H1 (cell line): ENCODE measurements around the gene TMEM164. TPM values are rescaled to one million over a fixed set of nuclear protein-coding genes. Genes with fewer than 3 reads are reported as not detected.

Experiments
- CTCF ChIA-PET: fragments of 300-600 bp; sonication (Branson Sonifier 250); formaldehyde crosslinking; loops from one replicate; lab custom pipeline; 2021; ENCODE audit not compliant: partially characterized antibody; lab: Charles Lee
- POLR2A ChIA-PET: fragments of 300-600 bp; sonication (Branson Sonifier 250); formaldehyde crosslinking; loops from one replicate; lab custom pipeline; 2021; ENCODE audit warnings: inconsistent platforms; ENCODE audit not compliant: partially characterized antibody; lab: Charles Lee
- DNase-seq, 2 experiments: peaks; one replicate each; pipeline versions ENCODE4 v3.0.0 to v3.0.0-alpha.2; 2010 to 2022; ENCODE audit warnings: low spot score in 2 of 2, low read depth in 1 of 2, mixed read lengths in 1 of 2
- FAIRE-seq: peaks from 2 replicates; lab custom pipeline; 2011; peaks lifted over from hg19 to GRCh38; lab: Jason Lieb, UNC
- H2AFZ ChIP-seq: 2 replicates; pipeline ENCODE4 v1.8.1; 2012; ENCODE audit warnings: low read length, inconsistent platforms
- H2AK5ac ChIP-seq: 2 replicates; pipeline ENCODE4 v1.6.1; 2013; ENCODE audit warnings: low read depth, low read length
- H2BK120ac ChIP-seq: replicated peaks from 2 replicates; pipeline ENCODE3; 2013; ENCODE audit warnings: low read depth, low read length, inconsistent platforms
- H2BK12ac ChIP-seq: 2 replicates; pipeline ENCODE4 v1.6.1; 2013; ENCODE audit warnings: low read depth, low read length
- H2BK15ac ChIP-seq: 2 replicates; pipeline ENCODE4 v1.6.1; 2013; ENCODE audit warnings: low read length
- H2BK20ac ChIP-seq: 2 replicates; pipeline ENCODE4 v1.6.1; 2013; ENCODE audit warnings: low read length
- H2BK5ac ChIP-seq: 2 replicates; pipeline ENCODE4 v1.6.1; 2013; ENCODE audit warnings: low read depth, low read length
- H3K14ac ChIP-seq: 2 replicates; pipeline ENCODE4 v1.6.1; 2013; ENCODE audit warnings: inconsistent platforms; ENCODE audit not compliant: insufficient read length
- H3K18ac ChIP-seq: 2 replicates; pipeline ENCODE4 v1.6.1; 2013; ENCODE audit warnings: low read length; ENCODE audit errors: extremely low read depth
- H3K23ac ChIP-seq: 2 replicates; pipeline ENCODE4 v1.6.1; 2013; ENCODE audit warnings: inconsistent platforms; ENCODE audit not compliant: insufficient read length
- H3K23me2 ChIP-seq: 2 replicates; pipeline ENCODE4 v1.6.1; 2013; ENCODE audit warnings: low read depth, low read length
- H3K27ac ChIP-seq: 2 replicates; pipeline ENCODE4 v1.6.1; 2011; ENCODE audit warnings: low read depth, low read length, inconsistent platforms
- H3K27me3 ChIP-seq, 4 experiments: replicated peaks in 1 of 4; 1 replicate in 1 of 4; 2 replicates in 3 of 4; pipeline versions ENCODE4 v1.6.1 to v1.8.1; 2011 to 2013; ENCODE audit warnings: low read length in 3 of 4, mild to moderate bottlenecking in 3 of 4, inconsistent platforms in 2 of 4, mixed read lengths in 2 of 4, moderate library complexity in 1 of 4; ENCODE audit not compliant: control insufficient read depth in 3 of 4, insufficient read depth in 3 of 4; ENCODE audit errors: extremely low read depth in 1 of 4
- H3K36me3 ChIP-seq, 4 experiments: 2 replicates each; pipeline versions ENCODE4 v1.6.1 to v1.8.1; 2011 to 2013; ENCODE audit warnings: mild to moderate bottlenecking in 4 of 4, low read length in 3 of 4, moderate library complexity in 2 of 4, control low read depth in 1 of 4, inconsistent platforms in 1 of 4; ENCODE audit not compliant: insufficient read depth in 4 of 4, control insufficient read depth in 2 of 4
- H3K4ac ChIP-seq: replicated peaks from 2 replicates; pipeline ENCODE3; 2013; ENCODE audit warnings: low read length, low read depth, mixed read lengths, inconsistent platforms; ENCODE audit not compliant: insufficient read length
- H3K4me1 ChIP-seq, 4 experiments: replicated peaks in 1 of 4; 1 replicate in 1 of 4; 2 replicates in 3 of 4; pipeline versions ENCODE4 v1.6.1 to v1.8.1; 2011 to 2013; ENCODE audit warnings: low read length in 3 of 4, inconsistent platforms in 2 of 4, mixed read lengths in 1 of 4; ENCODE audit not compliant: insufficient read depth in 4 of 4, control insufficient read depth in 3 of 4
- H3K4me2 ChIP-seq, 2 experiments: 2 replicates each; pipeline versions ENCODE4 v1.6.1 to v1.8.1; 2011 to 2013; ENCODE audit warnings: low read depth in 2 of 2, low read length in 2 of 2, control low read depth in 1 of 2, inconsistent platforms in 1 of 2, mild to moderate bottlenecking in 1 of 2; ENCODE audit not compliant: insufficient read depth in 1 of 2
- H3K4me3 ChIP-seq, 4 experiments: fragments of 200-600, 300-600 bp in 1 of 4; sonication (generic), shearing (Covaris generic), sonication (Bioruptor Twin) in 1 of 4; 2 replicates each; pipeline versions ENCODE4 v1.5.1 to v1.8.1; 2011 to 2016; ENCODE audit warnings: low read length in 4 of 4, low read depth in 3 of 4, control low read depth in 2 of 4, inconsistent platforms in 2 of 4, mild to moderate bottlenecking in 2 of 4, mixed read lengths in 1 of 4, moderate library complexity in 1 of 4; ENCODE audit not compliant: insufficient read depth in 2 of 4; ENCODE audit errors: extremely low read depth in 1 of 4
- H3K56ac ChIP-seq: replicated peaks from 2 replicates; pipeline ENCODE3; 2013; ENCODE audit warnings: low read depth, mild to moderate bottlenecking, mixed read lengths, low read length, inconsistent platforms; ENCODE audit not compliant: insufficient read length
- H3K79me1 ChIP-seq: 2 replicates; pipeline ENCODE4 v1.6.1; 2013; ENCODE audit warnings: low read depth, low read length, control low read depth
- H3K79me2 ChIP-seq, 2 experiments: 2 replicates each; pipeline versions ENCODE4 v1.6.1 to v1.8.1; 2012 to 2013; ENCODE audit warnings: low read length in 2 of 2, mild to moderate bottlenecking in 2 of 2, inconsistent platforms in 1 of 2; ENCODE audit not compliant: insufficient read depth in 2 of 2, control insufficient read depth in 1 of 2
- H3K9ac ChIP-seq, 4 experiments: replicated peaks in 1 of 4; 1 replicate in 1 of 4; 2 replicates in 3 of 4; pipeline versions ENCODE4 v1.6.1 to v1.8.1; 2011 to 2013; ENCODE audit warnings: low read depth in 3 of 4, low read length in 3 of 4, control low read depth in 2 of 4, mild to moderate bottlenecking in 2 of 4, moderate library complexity in 2 of 4, inconsistent platforms in 1 of 4; ENCODE audit errors: extremely low read depth in 1 of 4
- H3K9me3 ChIP-seq, 2 experiments: 2 replicates each; pipeline versions ENCODE4 v1.6.1 to v1.8.1; 2012 to 2013; ENCODE audit warnings: mild to moderate bottlenecking in 2 of 2, moderate library complexity in 2 of 2, control low read depth in 1 of 2, inconsistent platforms in 1 of 2, low read depth in 1 of 2, low read length in 1 of 2, mixed read lengths in 1 of 2; ENCODE audit not compliant: insufficient read depth in 2 of 2
- H4K20me1 ChIP-seq, 2 experiments: replicated peaks in 1 of 2; 2 replicates each; pipeline versions ENCODE3 to v1.8.1; 2011 to 2013; ENCODE audit warnings: inconsistent platforms in 2 of 2, low read length in 2 of 2, mild to moderate bottlenecking in 1 of 2; ENCODE audit not compliant: insufficient read depth in 2 of 2, control insufficient read depth in 1 of 2
- H4K5ac ChIP-seq: 2 replicates; pipeline ENCODE4 v1.6.1; 2013; ENCODE audit warnings: low read length, low read depth, mixed read lengths, inconsistent platforms; ENCODE audit not compliant: insufficient read length
- H4K8ac ChIP-seq: 2 replicates; pipeline ENCODE4 v1.8.0; 2013; ENCODE audit warnings: mild to moderate bottlenecking, moderate library complexity, low read length, inconsistent platforms; ENCODE audit not compliant: insufficient read depth; ENCODE audit errors: extremely low read depth
- H4K91ac ChIP-seq: replicated peaks from 2 replicates; pipeline ENCODE3; 2013; ENCODE audit warnings: low read length, mixed read lengths, inconsistent platforms; ENCODE audit not compliant: insufficient read length
- CBX5 ChIP-seq: fragments of 300-800, 300-1000 bp; sonication (generic); IDR thresholded peaks from 2 replicates; pipeline ENCODE4 v1.7.1; 2016; ENCODE audit warnings: antibody characterized with exemption, low read length, low read depth
- CTBP2 ChIP-seq: IDR thresholded peaks from 2 replicates; pipeline ENCODE4 v1.7.0; 2011; ENCODE audit warnings: borderline replicate concordance, mild to moderate bottlenecking, moderate library complexity, mixed read lengths, low read length; ENCODE audit not compliant: insufficient read depth, insufficient read length
- EGR1 ChIP-seq: IDR thresholded peaks from 2 replicates; pipeline ENCODE4 v1.6.1; 2011; ENCODE audit warnings: low read depth, low read length, borderline replicate concordance
- HDAC2 ChIP-seq, 2 experiments: fragments of 300-600 bp in 1 of 2; sonication (generic) in 1 of 2; IDR thresholded peaks; 2 replicates each; pipeline ENCODE4 v1.6.1; 2011 to 2012; ENCODE audit warnings: low read depth in 2 of 2, low read length in 2 of 2, mild to moderate bottlenecking in 2 of 2, moderate library complexity in 2 of 2, borderline replicate concordance in 1 of 2, inconsistent platforms in 1 of 2
- KDM1A ChIP-seq: fragments of 200-600, 300-600 bp; sonication (generic); IDR thresholded peaks from 2 replicates; pipeline ENCODE4 v1.7.1; 2016; ENCODE audit warnings: mild to moderate bottlenecking, low read length, borderline replicate concordance
- POLR2A ChIP-seq, 2 experiments: IDR thresholded peaks; 1 replicate in 1 of 2; 2 replicates in 1 of 2; pipeline ENCODE4 v1.6.1; 2011; ENCODE audit warnings: low read depth in 2 of 2, low read length in 2 of 2, mild to moderate bottlenecking in 2 of 2; ENCODE audit errors: control extremely low read depth in 1 of 2
- RAD21 ChIP-seq, 2 experiments: IDR thresholded peaks in 1 of 2; conservative IDR thresholded peaks in 1 of 2; 2 replicates each; pipeline ENCODE4 v1.6.1; 2011; ENCODE audit warnings: low read depth in 2 of 2, low read length in 2 of 2, improper control_type of control experiment in 1 of 2, inconsistent platforms in 1 of 2, mild to moderate bottlenecking in 1 of 2, moderate library complexity in 1 of 2
- SIX5 ChIP-seq: IDR thresholded peaks from 2 replicates; pipeline ENCODE4 v1.6.1; 2011; ENCODE audit warnings: mild to moderate bottlenecking, low read depth, low read length
- TBP ChIP-seq: IDR thresholded peaks from 2 replicates; pipeline ENCODE4 v1.6.1; 2011; ENCODE audit warnings: low read depth, low read length, improper control_type of control experiment
- WGBS, 2 experiments: shearing (Covaris generic) in 1 of 2; methylation state at CpG; one replicate each; pipeline versions ENCODE4 v1.1.6 to v1.1.7; 2013 to 2015; ENCODE audit warnings: low lambda C conversion rate in 2 of 2, mixed read lengths in 2 of 2, inconsistent platforms in 1 of 2, low coverage in 1 of 2, missing lambda C conversion rate in 1 of 2; ENCODE audit not compliant: insufficient replicate concordance in 2 of 2, insufficient coverage in 1 of 2, insufficient read length in 1 of 2; ENCODE audit errors: extremely low coverage in 1 of 2, missing lambda C conversion rate in 1 of 2; 5-methylcytosine and 5-hydroxymethylcytosine counted together
- polyA plus RNA-seq, 7 experiments: library from polyadenylated mRNA; depleted of rRNA in 3 of 7; stranded (reverse) in 5 of 7; unstranded in 2 of 7; fragments of >200 nt in 5 of 7; fragments of 200-250 nt in 2 of 7; gene quantifications; 1 replicate in 5 of 7; 2 replicates in 1 of 7; 4 replicates in 1 of 7; pipeline versions ENCODE4 v1.2.1 to v1.2.3, GENCODE V29; 2011 to 2013; ENCODE audit warnings: missing spikeins in 2 of 7, mixed read lengths in 2 of 7
- total RNA-seq: library from RNA; stranded (reverse); fragmentation: NEBNext Ultra II Directional; extraction: Animal tissue kit (Norgen Biotek cat#: 25700); gene quantifications from 2 replicates; pipeline ENCODE4 v1.2.1, GENCODE V29; 2021
- TF ChIP-seq, protein P1 (sequence below), 3 experiments: IDR thresholded peaks; 1 replicate in 2 of 3; 2 replicates in 1 of 3; pipeline versions ENCODE4 v1.5.1 to v1.6.1; 2011; ENCODE audit warnings: low read length in 3 of 3, mild to moderate bottlenecking in 3 of 3, inconsistent platforms in 2 of 3, low read depth in 1 of 3, moderate library complexity in 1 of 3; ENCODE audit not compliant: insufficient read depth in 1 of 3; ENCODE audit errors: control extremely low read depth in 1 of 3

Gene TMEM164
- total and polyA plus RNA-seq, 2 of the 8 experiments (the other 6 are each of a cell fraction or from before 2014, with no cell fraction given) = 7.3 to 14.8 TPM

DNA sequence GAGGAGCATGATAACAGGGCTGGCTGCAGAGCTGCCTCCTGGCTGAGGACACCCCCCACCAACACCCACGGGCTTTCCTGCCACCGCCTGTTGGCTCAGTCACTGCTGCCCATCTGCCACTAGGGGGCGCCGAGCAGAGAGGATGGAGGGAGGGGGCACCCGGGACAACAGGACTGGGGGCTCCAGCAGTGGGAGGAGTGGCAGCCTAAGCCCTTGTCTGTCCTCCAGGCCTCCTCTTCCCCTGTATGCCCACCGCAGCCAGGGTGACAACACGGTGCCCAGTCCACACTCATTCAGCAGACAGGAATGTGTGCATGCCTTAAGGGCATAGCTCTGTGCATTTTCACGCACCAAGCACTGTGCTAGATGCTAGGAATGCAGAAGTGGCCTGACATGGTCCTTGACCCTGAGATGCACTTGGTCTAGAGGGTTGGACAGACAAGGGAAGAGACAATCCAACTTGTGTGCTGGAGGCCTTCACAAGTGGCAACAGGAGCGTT is 165.1 kb downstream of the TMEM164 start:
- FAIRE-seq (no peak), DNase-seq (peak in 1 of 2 experiments; percentile 75)
- Histone ChIP-seq H4K91ac (no peak overlapping the region), H4K5ac (no peak overlapping the region), H2AK5ac (0 out of 2 replicates have a peak overlapping the region, but pooled peaks have one; percentile 39), H3K18ac (no peak overlapping the region), H4K8ac (no peak overlapping the region), H4K20me1 (peaks cover 0 to 4% of the 10 kb centered on the region in 2 experiments), H3K4me3 (no peak overlapping the region), H2BK12ac (no peak overlapping the region), H2BK5ac (no peak overlapping the region), H2BK15ac (no peak overlapping the region), H2BK120ac (no peak overlapping the region), H3K27me3 (no peaks in the 10 kb centered on the region), H3K4me2 (no peak overlapping the region), H3K27ac (no peak overlapping the region), H3K56ac (no peak overlapping the region), H3K9me3 (no peaks in the 10 kb centered on the region), H3K4ac (no peak overlapping the region), H3K36me3 (no peaks in the 10 kb centered on the region), H3K4me1 (0 out of 7 replicates have a peak, but pooled peaks cover 0 to 3% (median 0%) of the 10 kb centered on the region in 4 experiments), H3K79me2 (no peaks in the 10 kb centered on the region), H3K23me2 (no peaks in the 10 kb centered on the region), H3K9ac (no peak overlapping the region), H3K14ac (no peak overlapping the region), H2BK20ac (no peak overlapping the region), H3K23ac (no peak overlapping the region), H2AFZ (no peak overlapping the region), H3K79me1 (no peaks in the 10 kb centered on the region)
- WGBS, 2 experiments = 49% methylated on average over 3 of the region's 9 CpGs; no CpG with 5 or more reads in 1 of the 2 experiments
- POLR2A ChIA-PET = interaction anchor here (1.0 kb wide), 1 partner anchor 240 kb away, joined by 3 read pairs; no protein-coding TSS in a partner anchor
- CTCF ChIA-PET = interaction anchor here (0.7 to 34.1 kb wide), 24 partner anchors 8 to 264 kb away, joined by 3 to 742 read pairs (median 4); no protein-coding TSS in a partner anchor
- TF ChIP-seq TBP = no peak
- TF ChIP-seq CBX5 = no peak
- no peak for TF ChIP-seq CTBP2
- TF ChIP-seq KDM1A = no peak
- no peak for TF ChIP-seq EGR1
- TF ChIP-seq HDAC2 (IDR thresholded peaks at IDR 0.05; ENCODE audit: borderline replicate concordance in 1 of 2, low read depth in 2 of 2, low read length in 2 of 2) = no peak
- TF ChIP-seq, protein P1, sequence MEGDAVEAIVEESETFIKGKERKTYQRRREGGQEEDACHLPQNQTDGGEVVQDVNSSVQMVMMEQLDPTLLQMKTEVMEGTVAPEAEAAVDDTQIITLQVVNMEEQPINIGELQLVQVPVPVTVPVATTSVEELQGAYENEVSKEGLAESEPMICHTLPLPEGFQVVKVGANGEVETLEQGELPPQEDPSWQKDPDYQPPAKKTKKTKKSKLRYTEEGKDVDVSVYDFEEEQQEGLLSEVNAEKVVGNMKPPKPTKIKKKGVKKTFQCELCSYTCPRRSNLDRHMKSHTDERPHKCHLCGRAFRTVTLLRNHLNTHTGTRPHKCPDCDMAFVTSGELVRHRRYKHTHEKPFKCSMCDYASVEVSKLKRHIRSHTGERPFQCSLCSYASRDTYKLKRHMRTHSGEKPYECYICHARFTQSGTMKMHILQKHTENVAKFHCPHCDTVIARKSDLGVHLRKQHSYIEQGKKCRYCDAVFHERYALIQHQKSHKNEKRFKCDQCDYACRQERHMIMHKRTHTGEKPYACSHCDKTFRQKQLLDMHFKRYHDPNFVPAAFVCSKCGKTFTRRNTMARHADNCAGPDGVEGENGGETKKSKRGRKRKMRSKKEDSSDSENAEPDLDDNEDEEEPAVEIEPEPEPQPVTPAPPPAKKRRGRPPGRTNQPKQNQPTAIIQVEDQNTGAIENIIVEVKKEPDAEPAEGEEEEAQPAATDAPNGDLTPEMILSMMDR (IDR thresholded peaks at IDR 0.05; ENCODE audit: control extremely low read depth in 1 of 3, insufficient read depth in 1 of 3, low read depth in 1 of 3, low read length in 3 of 3) = peak; percentile 67 to 76 (median 72)
- TF ChIP-seq POLR2A (IDR thresholded peaks at IDR 0.05; ENCODE audit: control extremely low read depth in 1 of 2, low read depth in 2 of 2, low read length in 2 of 2) = no peak
- TF ChIP-seq SIX5 = no peak
- TF ChIP-seq RAD21 (IDR thresholded peaks at IDR 0.05 in 1 of 2, conservative IDR thresholded peaks at IDR 0.05 in 1 of 2; ENCODE audit: low read depth in 2 of 2, low read length in 2 of 2) = peak; percentile 45 to 65; a peak in 3 of 4 replicates
